ENCODE measurements around the gene MDN1.
"Not testable (repeated sequence)": the region's sequence is repeated elsewhere in the genome, so short reads cannot be mapped to it uniquely, and the experiment has no call there.

Gene MDN1, protein sequence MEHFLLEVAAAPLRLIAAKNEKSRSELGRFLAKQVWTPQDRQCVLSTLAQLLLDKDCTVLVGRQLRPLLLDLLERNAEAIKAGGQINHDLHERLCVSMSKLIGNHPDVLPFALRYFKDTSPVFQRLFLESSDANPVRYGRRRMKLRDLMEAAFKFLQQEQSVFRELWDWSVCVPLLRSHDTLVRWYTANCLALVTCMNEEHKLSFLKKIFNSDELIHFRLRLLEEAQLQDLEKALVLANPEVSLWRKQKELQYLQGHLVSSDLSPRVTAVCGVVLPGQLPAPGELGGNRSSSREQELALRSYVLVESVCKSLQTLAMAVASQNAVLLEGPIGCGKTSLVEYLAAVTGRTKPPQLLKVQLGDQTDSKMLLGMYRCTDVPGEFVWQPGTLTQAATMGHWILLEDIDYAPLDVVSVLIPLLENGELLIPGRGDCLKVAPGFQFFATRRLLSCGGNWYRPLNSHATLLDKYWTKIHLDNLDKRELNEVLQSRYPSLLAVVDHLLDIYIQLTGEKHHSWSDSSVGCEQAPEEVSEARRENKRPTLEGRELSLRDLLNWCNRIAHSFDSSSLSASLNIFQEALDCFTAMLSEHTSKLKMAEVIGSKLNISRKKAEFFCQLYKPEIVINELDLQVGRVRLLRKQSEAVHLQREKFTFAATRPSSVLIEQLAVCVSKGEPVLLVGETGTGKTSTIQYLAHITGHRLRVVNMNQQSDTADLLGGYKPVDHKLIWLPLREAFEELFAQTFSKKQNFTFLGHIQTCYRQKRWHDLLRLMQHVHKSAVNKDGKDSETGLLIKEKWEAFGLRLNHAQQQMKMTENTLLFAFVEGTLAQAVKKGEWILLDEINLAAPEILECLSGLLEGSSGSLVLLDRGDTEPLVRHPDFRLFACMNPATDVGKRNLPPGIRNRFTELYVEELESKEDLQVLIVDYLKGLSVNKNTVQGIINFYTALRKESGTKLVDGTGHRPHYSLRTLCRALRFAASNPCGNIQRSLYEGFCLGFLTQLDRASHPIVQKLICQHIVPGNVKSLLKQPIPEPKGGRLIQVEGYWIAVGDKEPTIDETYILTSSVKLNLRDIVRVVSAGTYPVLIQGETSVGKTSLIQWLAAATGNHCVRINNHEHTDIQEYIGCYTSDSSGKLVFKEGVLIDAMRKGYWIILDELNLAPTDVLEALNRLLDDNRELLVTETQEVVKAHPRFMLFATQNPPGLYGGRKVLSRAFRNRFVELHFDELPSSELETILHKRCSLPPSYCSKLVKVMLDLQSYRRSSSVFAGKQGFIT (N-terminal part only)

DNA sequence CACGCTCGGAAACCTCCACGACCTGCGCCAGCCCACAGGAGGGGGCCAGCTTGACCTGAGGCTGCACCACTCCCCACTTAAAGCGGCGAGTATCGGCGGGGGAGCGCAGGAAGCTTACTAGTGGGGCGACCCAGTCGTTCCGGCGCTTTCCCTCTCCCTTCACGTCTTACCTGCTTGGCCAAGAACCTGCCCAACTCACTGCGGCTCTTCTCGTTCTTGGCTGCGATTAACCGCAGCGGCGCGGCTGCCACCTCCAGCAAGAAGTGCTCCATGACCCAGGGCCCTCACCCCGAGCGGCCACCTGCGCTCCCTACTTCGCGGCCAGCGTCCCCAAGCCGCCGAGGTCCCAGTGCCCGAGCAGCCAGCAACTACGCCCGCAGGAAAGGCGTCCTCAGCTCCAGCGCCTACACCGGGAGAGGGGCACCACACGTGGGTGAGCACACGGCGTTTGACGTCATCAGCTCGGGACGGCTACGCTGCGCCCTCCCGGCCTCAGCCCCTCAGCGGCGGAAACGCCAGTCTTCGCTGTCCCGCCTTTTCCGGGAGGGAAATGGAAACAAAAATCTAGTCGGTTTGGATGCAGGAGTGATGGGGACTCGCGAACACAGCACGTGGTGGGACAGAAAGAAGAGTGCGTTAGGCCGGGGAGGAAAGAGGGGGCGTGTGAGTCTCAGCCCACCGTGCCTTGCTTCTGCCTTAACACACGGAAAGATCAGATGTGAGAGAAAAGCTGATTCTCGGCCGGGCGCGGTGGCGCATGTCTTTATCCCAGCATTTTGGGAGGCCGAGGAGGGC lies at the start of gene MDN1:
MDN1 (minus strand) TSS at position 459 of the 795 bp plus-strand sequence; CDS start at position 272, 187 bp downstream.
- DNase-seq (ENCODE audit: low spot score), result peak; percentile 97

DNA sequence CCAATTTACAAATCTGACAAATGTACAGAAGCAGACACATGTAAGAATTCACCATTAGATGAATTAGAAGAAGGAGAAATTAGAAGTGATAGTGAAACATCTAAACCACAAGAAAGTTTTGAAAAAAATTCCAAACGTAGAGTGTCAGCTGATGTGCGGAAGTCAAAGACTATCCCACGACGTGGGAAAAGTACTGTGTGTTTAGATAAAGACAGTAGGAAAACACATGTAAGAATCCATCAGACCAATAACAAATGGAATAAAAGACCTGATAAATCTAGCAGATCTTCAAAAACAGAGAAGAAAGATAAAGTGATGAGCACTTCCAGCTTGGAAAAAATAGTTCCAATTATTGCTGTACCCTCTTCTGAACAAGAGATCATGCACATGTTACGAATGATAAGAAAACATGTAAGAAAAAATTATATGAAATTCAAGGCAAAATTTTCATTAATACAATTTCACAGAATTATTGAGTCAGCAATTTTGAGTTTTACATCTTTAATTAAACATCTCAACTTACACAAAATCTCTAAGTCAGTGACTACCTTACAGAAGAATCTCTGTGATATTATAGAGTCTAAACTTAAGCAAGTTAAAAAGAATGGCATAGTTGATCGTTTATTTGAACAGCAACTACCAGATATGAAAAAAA lies 46.6 kb upstream of the MDN1 start:
- no peak for DNase-seq (ENCODE audit: low spot score)

DNA sequence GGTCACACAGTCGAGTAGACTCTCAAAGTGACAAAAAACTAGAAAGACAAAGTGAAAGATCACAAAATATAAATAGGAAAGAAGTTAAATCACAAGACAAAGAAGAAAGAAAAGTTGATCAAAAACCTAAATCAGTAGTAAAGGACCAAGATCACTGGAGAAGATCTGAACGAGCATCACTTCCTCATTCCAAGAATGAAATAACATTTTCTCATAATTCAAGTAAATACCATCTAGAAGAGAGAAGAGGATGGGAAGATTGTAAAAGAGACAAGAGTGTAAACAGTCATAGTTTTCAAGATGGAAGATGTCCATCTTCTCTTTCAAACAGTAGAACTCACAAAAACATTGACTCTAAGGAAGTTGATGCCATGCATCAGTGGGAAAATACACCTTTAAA lies 43.1 kb upstream of the MDN1 start:
- DNase-seq (ENCODE audit: low spot score), result no peak

DNA sequence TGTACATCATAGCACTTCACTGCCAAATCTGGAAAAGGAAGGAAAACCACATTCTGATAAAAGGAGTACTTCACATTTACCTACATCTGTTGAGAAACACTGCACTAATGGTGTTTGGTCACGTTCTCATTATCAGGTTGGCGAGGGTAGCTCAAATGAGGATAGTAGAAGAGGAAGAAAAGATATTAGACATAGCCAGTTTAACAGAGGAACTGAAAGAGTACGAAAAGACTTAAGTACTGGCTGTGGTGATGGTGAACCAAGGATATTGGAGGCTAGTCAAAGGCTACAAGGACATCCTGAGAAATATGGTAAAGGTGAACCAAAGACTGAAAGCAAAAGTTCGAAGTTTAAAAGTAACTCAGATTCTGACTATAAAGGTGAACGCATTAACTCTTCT lies 42.7 kb upstream of the MDN1 start:
- DNase-seq (ENCODE audit: low spot score), result no peak

DNA sequence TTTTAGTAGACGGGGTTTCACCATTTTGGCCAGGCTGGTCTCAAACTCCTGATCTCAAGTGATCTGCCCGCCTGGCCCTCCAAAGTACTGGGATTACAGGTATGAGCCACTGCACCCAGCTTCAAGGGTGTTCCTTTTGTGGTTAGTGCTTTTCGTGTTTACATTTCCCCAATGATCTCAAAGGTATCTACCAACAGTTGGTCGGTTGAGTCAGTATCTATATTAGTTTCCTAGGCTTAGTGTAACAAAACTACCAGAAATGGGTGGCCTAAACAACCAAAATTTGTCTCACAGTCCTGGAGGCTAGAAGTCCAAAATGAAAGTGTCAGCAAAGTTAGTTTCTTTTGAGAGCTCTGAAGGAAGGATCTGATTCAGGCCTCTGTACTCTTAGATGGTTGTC lies 40.1 kb upstream of the MDN1 start:
- no peak for DNase-seq (ENCODE audit: low spot score)

DNA sequence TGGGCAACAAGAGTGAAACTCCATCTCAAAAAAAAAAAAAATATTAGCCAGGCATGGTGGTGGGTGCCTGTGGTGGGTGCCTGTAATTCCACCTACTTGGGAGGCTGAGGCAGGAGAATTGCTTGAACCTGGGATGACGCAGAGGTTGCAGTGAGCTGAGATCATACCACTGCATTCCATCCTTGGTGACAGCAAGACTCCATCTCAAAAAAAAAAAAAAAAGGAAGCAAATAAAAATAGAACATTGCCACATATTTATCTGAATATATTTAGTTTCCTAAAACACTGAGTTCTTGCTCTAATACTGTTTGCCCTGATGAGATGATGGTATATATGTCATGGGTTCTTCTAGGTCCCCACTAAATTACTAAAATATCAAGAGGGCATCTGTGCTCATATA lies 38.4 kb upstream of the MDN1 start:
- DNase-seq (ENCODE audit: low spot score), result no peak

DNA sequence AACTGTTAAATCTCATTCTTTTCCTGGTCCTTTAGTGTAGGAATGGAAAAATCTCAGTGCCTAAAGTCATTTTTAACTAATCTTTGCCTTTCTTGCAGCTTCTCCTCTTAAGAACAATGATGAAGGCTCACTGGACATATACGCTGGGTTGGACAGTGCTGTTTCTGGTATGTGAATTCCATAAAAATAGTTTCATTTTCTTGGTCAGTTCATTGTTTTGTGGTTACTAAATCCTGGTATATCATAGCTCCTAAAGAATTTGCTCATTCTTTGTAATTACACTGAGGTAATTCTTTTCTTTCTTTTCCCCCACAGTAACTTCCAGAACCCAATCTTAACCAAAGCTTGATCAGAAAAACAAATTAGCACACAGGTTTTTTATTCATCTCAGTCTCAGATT lies 33.5 kb upstream of the MDN1 start:
- peak; percentile 43 for DNase-seq (ENCODE audit: low spot score)

DNA sequence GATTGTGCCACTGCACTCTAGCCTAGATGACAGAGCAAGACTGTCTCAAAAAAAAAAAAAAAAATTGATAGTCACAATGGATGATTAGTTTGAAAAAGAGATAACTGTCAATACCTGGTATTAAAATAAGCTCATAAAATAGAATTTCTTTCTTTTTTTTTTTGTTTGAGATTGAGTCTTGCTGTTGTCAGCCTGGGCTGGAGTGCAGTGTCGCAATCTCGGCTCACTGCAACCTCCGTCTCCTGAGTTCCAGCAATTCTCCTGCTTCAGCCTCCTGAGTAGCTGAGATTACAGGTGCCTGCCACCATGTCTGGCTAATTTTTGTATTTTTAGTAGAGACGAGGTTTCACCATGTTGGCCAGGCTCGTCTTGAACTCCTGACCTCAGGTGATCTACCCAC lies 27.9 kb upstream of the MDN1 start:
- not testable (repeated sequence) for DNase-seq (ENCODE audit: low spot score)

DNA sequence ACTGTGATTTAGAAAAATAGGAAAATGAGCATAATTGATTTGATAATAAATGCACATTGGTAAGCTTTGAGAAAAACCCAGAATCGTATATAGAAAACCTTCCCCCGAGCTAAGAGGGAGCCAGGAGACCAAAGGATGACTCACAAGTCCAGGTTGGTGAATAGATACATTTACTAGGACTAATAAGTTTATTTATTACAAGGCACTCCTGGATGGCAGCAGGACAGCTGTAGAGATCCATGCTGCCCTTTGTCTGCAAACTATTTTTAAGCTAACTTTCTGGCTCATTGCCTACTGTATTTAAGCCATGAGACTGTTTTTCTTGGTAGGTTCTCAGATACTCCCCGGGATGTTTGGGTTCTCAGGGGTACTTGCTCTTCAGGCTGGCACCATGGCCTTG lies 23.5 kb upstream of the MDN1 start:
- DNase-seq (ENCODE audit: low spot score), result no peak

DNA sequence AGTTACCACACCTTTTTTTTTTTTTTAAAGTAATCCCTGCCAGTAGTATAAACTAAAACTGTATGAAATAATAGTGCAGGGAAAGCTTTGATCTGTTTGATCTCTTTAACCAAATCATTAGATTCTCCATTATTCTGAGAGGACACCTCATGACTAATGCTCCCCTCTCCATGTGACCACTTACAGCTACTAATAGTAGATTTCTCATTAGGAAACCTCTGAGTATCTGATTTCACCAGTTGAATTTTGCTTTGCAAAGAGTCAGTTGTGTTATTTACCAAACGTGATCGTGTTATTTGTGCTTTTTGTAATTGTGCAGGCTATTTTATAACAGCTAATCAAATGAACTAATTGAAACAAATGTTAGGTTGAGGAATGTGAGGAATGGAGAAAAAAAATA lies 22.6 kb upstream of the MDN1 start:
- DNase-seq (ENCODE audit: low spot score), result no peak

DNA sequence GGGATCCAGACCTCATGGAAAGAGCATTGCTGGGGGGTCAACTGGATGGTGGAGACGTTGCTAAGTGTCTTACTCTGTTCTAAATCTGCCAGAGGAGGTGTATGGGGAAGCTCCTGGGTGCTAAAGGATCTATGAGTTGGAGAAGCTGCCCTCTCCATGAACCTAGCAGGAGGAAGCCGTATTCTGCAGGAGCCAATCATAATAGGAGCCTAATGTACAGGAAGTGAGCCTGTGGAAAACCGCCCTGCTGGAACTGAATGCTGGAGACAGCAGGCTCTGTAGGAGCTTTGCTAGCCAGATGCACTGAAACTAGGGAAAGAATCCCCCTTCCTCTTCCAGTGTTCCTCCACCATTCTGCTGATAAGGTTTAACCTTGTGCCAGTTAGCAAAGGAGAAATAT lies 20.9 kb upstream of the MDN1 start:
- DNase-seq (ENCODE audit: low spot score), result no peak

DNA sequence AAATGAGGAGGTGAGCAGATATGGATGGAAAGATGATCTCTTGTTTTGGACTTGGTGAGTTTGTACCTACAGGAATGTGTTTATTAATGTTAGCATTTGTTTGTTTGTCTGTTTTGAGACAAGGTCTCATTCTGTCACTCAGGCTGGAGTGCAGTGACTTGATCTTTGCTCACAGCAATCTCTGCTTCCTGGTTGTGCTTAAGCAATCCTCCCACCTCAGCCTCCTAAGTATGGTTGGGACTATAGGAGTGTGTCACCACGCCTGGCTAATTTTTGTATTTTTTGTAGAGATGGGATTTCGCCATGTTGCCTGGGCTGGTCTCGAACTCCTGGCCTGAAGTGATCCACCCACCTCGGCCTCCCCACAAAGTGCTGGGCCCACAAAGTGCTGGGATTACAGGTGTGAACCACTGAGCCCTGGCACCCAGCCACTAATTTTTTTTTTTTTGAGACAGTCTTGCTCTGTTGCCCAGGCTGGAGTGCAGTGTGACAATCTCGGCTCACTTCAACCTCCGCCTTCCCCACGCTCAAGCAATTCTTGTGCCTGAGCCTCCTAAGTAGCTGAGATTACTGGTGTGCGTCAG lies 17.1 kb upstream of the MDN1 start:
- no peak for DNase-seq (ENCODE audit: low spot score)

DNA sequence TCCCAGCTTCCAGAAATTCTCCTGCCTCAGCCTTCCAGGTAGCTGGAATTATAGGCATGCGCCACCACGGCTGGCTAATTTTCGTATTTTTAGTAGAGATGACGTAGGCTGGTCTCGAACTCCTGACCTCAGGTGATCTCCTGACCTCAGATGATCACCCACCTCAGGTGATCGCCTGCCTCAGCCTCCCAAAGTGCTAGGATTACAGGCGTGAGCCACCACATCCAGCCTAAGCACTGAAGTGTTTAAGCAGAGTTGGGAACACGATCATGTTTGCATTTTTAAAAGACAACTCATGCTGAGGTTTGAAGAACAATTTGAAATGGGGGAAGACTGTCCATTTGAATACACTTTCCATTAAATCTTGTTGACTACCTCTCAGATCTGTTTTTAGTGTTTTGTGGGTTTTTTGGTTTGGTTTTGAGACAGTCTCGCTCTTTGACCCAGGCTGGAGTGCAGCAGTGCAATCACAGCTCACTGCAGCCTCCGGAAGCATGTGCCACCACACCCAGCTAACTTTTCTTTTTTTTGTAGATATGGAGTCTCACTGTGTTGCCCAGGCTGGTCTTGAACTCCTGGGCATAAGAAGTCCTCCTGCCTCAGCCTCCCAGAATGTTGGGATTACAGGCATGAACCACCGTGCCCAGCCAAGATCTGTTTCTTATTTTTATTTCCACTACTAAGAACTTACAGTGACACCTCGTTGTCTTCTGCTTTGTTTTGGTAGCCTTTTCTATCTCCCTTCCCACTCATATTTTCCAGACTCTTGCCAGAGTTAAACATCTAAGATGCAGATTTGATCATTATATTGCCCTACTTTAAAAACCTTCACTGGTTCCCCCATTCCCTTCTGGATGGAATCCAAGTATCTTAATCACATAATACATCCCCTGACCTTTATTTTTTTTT lies 15.5 kb upstream of the MDN1 start:
- no peak for DNase-seq (ENCODE audit: low spot score)

DNA sequence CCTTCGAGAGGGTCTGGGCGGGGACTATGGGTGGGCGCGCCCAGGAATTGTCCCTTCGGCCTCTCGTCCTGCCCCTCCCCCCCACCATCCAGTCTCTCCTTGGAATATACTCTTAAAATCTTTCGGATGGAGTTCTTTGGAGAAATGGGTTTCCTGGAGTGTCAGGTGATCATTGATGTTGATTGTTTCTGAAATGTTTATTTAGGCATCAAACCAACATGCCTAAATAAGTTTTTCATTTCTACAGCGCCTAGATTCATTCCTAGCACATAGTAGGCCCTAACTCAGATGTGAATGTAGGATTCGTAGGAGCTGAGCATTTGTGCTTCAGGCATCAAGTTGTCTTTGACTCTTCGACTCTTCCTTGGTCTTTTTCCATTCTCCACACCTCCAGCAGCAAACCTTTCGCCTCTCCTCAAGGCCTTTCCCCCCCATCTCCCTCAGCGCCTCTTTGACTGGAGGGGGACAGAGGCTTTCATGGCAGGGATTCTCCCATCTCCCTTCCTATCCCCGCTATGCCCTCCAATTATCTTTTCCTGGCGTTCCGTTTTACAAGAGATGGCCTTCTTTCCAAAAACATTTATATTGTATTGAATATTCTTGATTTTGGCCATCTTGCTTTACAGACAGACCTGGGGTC lies 10.7 kb upstream of the MDN1 start:
- no peak for DNase-seq (ENCODE audit: low spot score)

DNA sequence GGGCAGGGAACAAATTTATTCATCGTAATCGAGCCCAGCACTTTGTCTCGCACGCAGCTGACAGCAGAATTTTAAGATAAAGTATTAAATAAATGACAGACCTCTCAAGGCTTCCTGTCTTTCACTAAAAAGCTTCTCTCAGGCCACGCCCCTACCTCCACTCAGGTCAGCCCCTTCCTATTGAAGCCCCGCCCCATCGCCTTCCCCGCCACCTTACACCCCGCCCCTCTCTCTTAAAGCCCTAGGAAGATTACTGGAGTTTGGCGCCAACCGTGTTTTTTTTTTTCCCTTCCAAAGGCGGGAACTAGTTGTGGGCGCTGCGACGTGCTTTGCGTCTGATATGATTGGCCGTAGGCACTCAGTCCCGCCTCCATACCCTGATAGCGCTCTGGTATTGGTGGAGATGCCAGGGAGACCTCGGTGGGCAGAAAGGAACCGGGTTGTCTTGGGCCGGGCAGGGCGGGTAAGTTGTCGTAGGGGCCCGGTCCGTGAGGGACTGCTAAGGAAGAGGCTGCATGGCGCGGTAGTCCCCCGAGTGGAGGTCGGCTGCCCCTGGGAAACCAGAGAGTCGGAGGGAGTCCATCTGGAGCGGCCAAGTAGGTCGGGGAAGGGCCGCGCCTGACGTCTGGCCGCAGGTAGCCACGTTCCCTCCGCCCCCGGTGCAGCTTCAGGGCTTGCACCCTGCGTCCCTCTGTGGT lies 10.0 kb upstream of the MDN1 start, which contains the start of gene CASP8AP2:
CASP8AP2 (plus strand) TSS at position 409 of the 698 bp plus-strand sequence.
- peak; percentile 96 for DNase-seq (ENCODE audit: low spot score)

DNA sequence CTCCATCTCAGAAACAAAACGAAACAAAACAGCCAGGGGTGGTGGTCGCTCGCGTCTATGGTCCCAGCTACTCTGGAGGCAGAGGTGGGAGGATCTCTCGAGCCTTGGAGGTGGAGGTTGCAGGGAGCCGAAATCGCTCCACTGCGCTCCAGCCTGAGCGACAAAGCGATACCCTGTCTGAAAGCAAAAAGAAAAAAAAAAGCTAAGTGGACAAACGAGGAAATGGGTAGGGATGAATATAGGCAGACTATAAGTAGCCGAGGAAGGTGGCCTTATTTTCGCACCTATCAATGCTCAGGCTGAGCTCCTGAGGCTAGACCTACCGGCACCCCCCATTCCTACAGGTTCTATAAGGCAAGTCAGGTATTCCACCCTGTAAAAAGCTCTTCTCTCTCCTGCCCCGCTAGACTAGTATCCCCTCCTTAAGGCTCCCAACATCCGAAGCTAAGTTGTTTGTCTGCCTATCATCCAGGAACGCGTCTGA lies 9.4 kb upstream of the MDN1 start:
- DNase-seq (ENCODE audit: low spot score), result no peak

DNA sequence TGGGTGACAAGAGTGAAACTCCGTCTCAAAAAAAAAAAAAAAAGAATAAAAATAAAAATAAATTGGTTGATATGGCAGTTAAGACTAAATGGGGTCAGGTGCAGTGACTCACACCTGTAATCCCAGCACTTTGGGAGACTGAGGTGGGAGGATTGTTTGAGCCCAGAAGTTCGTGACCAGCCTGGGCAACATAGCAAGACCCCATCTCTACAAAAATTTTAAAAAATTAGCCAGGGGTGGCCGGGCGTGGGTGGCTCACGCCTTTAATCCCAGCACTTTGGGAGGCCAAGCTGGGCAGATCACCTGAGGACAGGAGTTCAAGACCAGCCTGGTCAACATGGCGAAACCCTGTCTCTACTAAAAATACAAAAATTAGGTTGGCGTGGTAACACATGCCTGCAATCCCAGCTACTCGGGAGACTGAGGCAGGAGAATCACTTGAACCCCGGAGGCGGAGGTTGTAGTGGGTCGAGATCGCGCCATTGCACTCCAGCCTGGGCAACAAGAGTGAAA lies 8.9 kb upstream of the MDN1 start:
- DNase-seq (ENCODE audit: low spot score), result not testable (repeated sequence)

DNA sequence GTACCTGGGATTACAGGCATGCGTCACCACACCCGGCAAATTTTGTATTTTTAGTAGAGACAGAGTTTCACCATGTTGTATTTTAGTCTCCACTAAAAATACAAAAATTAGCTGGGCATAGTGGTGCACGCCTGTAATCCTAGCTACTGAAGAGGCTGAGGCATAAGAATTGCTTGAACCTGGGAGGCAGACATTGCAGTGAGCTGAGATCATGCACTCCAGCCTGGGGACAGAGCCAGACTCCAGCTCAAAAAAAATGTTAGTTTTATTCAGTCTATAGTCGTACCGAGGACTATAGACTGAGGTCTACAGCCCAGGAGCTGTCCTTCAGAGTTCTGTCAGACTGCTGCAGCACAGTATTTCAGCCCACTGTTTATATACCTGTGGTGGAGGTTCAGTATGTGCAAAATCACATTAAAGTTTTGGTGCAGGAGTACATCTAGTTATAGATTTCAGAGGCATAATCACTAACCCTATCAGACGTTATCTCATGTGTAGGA lies 6.5 kb upstream of the MDN1 start:
- no peak for DNase-seq (ENCODE audit: low spot score)
